GM23338 (cell line): ENCODE measurements around the gene SNAPC2. TPM values are rescaled to one million over a fixed set of nuclear protein-coding genes. Genes with fewer than 3 reads are reported as not detected.

Source experiments
- ATAC-seq: fragments of 200-7000 bp; cut with Tn5 transposase; 3 replicates; pipeline ENCODE4 v1.9.1; 2020
- DNase-seq: peaks from one replicate; pipeline ENCODE4 v3.0.0-alpha.2; 2015; ENCODE audit warnings: low spot score
- H2AFZ ChIP-seq: fragments of 200-600 bp; sonication (generic); 2 replicates; pipeline ENCODE4 v1.8.0; 2016; ENCODE audit warnings: antibody characterized with exemption, mild to moderate bottlenecking, moderate library complexity
- H3F3A ChIP-seq: fragments of 200-600 bp; sonication (generic); replicated peaks from 2 replicates; pipeline ENCODE4 v1.8.0; 2017; ENCODE audit warnings: antibody characterized with exemption, mixed run types, low read depth
- H3K27ac ChIP-seq: fragments of 200-600 bp; sonication (generic); 2 replicates; pipeline ENCODE4 v1.6.1; 2016; ENCODE audit warnings: low read depth
- H3K27me3 ChIP-seq: fragments of 200-600 bp; sonication (generic); 2 replicates; pipeline ENCODE4 v1.8.0; 2016; ENCODE audit warnings: mild to moderate bottlenecking, mixed run types, moderate library complexity; ENCODE audit not compliant: insufficient read depth
- H3K36me3 ChIP-seq: fragments of 200-600 bp; sonication (generic); 2 replicates; pipeline ENCODE4 v1.8.0; 2016; ENCODE audit warnings: mild to moderate bottlenecking; ENCODE audit not compliant: insufficient read depth
- H3K4me1 ChIP-seq: fragments of 200-600 bp; sonication (generic); 2 replicates; pipeline ENCODE4 v1.8.0; 2016; ENCODE audit warnings: mild to moderate bottlenecking, moderate library complexity; ENCODE audit not compliant: insufficient read depth
- H3K4me2 ChIP-seq: fragments of 200-600 bp; sonication (generic); 2 replicates; pipeline ENCODE4 v1.7.1; 2017; ENCODE audit warnings: mixed run types
- H3K4me3 ChIP-seq: fragments of 200-600 bp; sonication (generic); 2 replicates; pipeline ENCODE4 v1.6.1; 2016; ENCODE audit warnings: mixed run types
- H3K79me2 ChIP-seq: fragments of 200-600 bp; sonication (generic); replicated peaks from 2 replicates; pipeline ENCODE4 v1.8.0; 2017; ENCODE audit warnings: mild to moderate bottlenecking; ENCODE audit not compliant: insufficient read depth
- H3K9me2 ChIP-seq: fragments of 200-600 bp; sonication (generic); 2 replicates; pipeline ENCODE4 v1.8.0; 2017; ENCODE audit not compliant: insufficient read depth
- H4K20me1 ChIP-seq: fragments of 200-600 bp; sonication (generic); replicated peaks from 2 replicates; pipeline ENCODE4 v1.8.0; 2017; ENCODE audit warnings: mild to moderate bottlenecking; ENCODE audit not compliant: insufficient read depth
- H3K27ac Mint-ChIP-seq: 2 replicates; pipeline ENCODE4 v1.8.0; 2020; ENCODE audit warnings: inconsistent platforms, mild to moderate bottlenecking, moderate library complexity, mixed read lengths
- H3K27me3 Mint-ChIP-seq: 3 replicates; pipeline ENCODE4 v1.8.0; 2022; ENCODE audit warnings: low read depth, mild to moderate bottlenecking, moderate library complexity, mixed read lengths, inconsistent platforms; ENCODE audit not compliant: insufficient read depth, poor library complexity
- H3K36me3 Mint-ChIP-seq: 3 replicates; pipeline ENCODE4 v1.8.0; 2021; ENCODE audit warnings: low read depth, mild to moderate bottlenecking, inconsistent platforms, moderate library complexity, mixed read lengths
- H3K4me1 Mint-ChIP-seq: 3 replicates; pipeline ENCODE4 v1.8.0; 2020; ENCODE audit warnings: mild to moderate bottlenecking, inconsistent platforms, mixed read lengths
- H3K4me3 Mint-ChIP-seq: 3 replicates; pipeline ENCODE4 v1.8.0; 2021; ENCODE audit warnings: moderate library complexity, mild to moderate bottlenecking, inconsistent platforms, mixed read lengths
- H3K9me3 Mint-ChIP-seq: 3 replicates; pipeline ENCODE4 v1.8.0; 2020; ENCODE audit warnings: moderate library complexity, mild to moderate bottlenecking, inconsistent platforms, mixed read lengths
- CREB1 ChIP-seq: fragments of 250-450 bp; sonication (Bioruptor Pico); IDR thresholded peaks from 2 replicates; pipeline ENCODE4 v1.5.0; 2020; ENCODE audit warnings: low read depth, mild to moderate bottlenecking, moderate library complexity
- CTCF ChIP-seq, 2 experiments: fragments of 200-600 bp in 1 of 2; sonication (generic) in 1 of 2; conservative IDR thresholded peaks; 2 replicates each; pipeline versions ENCODE4 v1.5.1 to v1.6.1; 2016 to 2017; ENCODE audit warnings: antibody characterized with exemption in 2 of 2, low read depth in 2 of 2, mild to moderate bottlenecking in 2 of 2, moderate library complexity in 1 of 2
- EZH2 ChIP-seq: fragments of 200-600 bp; sonication (generic); IDR thresholded peaks from one replicate; pipeline ENCODE4 v1.8.0; 2017; ENCODE audit warnings: antibody characterized with exemption, mild to moderate bottlenecking, low read depth; ENCODE audit not compliant: unreplicated experiment
- EZH2phosphoT487 ChIP-seq: fragments of 200-600 bp; sonication (generic); IDR thresholded peaks from one replicate; pipeline ENCODE4 v1.8.1; 2018; ENCODE audit warnings: antibody characterized with exemption; ENCODE audit not compliant: unreplicated experiment
- JUNB ChIP-seq: IDR thresholded peaks from one replicate; pipeline ENCODE4 v1.6.1; 2016; ENCODE audit warnings: antibody characterized with exemption; ENCODE audit not compliant: unreplicated experiment
- NANOG ChIP-seq: IDR thresholded peaks from 2 replicates; pipeline ENCODE4 v1.6.1; 2016; ENCODE audit warnings: antibody characterized with exemption, borderline replicate concordance
- POLR2AphosphoS5 ChIP-seq: IDR thresholded peaks from 2 replicates; pipeline ENCODE4 v1.6.1; 2016; ENCODE audit warnings: antibody characterized with exemption, low read depth
- STAT1 ChIP-seq: IDR thresholded peaks from one replicate; pipeline ENCODE4 v1.6.1; 2016; ENCODE audit warnings: antibody characterized with exemption; ENCODE audit not compliant: unreplicated experiment
- ZNF114 ChIP-seq: fragments of 250-450 bp; sonication (Bioruptor Pico); IDR thresholded peaks from 2 replicates; pipeline ENCODE4 v1.5.0; 2020; ENCODE audit warnings: mild to moderate bottlenecking, moderate library complexity
- ZNF331 ChIP-seq: fragments of 250-450 bp; sonication (Bioruptor Pico); IDR thresholded peaks from 2 replicates; pipeline ENCODE4 v1.5.0; 2020; ENCODE audit warnings: low read depth, mild to moderate bottlenecking, moderate library complexity
- ZNF462 ChIP-seq: fragments of 250-450 bp; sonication (Bioruptor Pico); IDR thresholded peaks from 2 replicates; pipeline ENCODE4 v1.5.0; 2020; ENCODE audit warnings: mild to moderate bottlenecking, moderate library complexity
- polyA plus RNA-seq: library from polyadenylated mRNA; unstranded; fragments of >200 nt; fragmentation: Nextera tagmentation; extraction: Ambion mirVana; gene quantifications from 2 replicates; pipeline ENCODE4 v1.2.1, GENCODE V29; 2016
- total RNA-seq: library from RNA; depleted of rRNA; stranded (reverse); fragments of >200 nt; shearing (Covaris generic); gene quantifications from 2 replicates; pipeline ENCODE4 v1.2.3, GENCODE V29; 2014
- TF ChIP-seq, protein P1 (sequence below): IDR thresholded peaks from one replicate; pipeline ENCODE4 v1.6.1; 2018; ENCODE audit warnings: antibody characterized with exemption; ENCODE audit not compliant: unreplicated experiment
- TF ChIP-seq, protein P2 (sequence below): IDR thresholded peaks from 2 replicates; pipeline ENCODE4 v1.6.1; 2016; ENCODE audit warnings: antibody characterized with exemption

The SNAPC2 gene
- total and polyA plus RNA-seq, 2 experiments from 2014 or later, result 17.1 to 25.1 TPM

- Histone ChIP-seq H3K4me1 (no peaks in the 10 kb centered on the region), H3K9me2 (no peaks in the 10 kb centered on the region), H3F3A (peaks cover 18% of the 10 kb centered on the region), H3K79me2 (no peaks in the 10 kb centered on the region), H3K4me2 (no peak overlapping the region), H3K36me3 (peaks cover 22% of the 10 kb centered on the region; the same call in 1 of the 2 replicates), H3K4me3 (no peak overlapping the region), H3K27me3 (no peaks in the 10 kb centered on the region), H2AFZ (no peak overlapping the region), H3K27ac (no peak overlapping the region), H4K20me1 (peaks cover 6% of the 10 kb centered on the region; the same call in 1 of the 2 replicates)
- Mint-ChIP-seq H3K9me3 (no peaks in the 10 kb centered on the region), H3K4me3 (no peak overlapping the region), H3K4me1 (no peaks in the 10 kb centered on the region; the same call in 2 of the 3 replicates), H3K36me3 (peaks cover 72% of the 10 kb centered on the region), H3K27me3 (peaks cover 9% of the 10 kb centered on the region), H3K27ac (no peak overlapping the region)
- TF ChIP-seq, protein P1, sequence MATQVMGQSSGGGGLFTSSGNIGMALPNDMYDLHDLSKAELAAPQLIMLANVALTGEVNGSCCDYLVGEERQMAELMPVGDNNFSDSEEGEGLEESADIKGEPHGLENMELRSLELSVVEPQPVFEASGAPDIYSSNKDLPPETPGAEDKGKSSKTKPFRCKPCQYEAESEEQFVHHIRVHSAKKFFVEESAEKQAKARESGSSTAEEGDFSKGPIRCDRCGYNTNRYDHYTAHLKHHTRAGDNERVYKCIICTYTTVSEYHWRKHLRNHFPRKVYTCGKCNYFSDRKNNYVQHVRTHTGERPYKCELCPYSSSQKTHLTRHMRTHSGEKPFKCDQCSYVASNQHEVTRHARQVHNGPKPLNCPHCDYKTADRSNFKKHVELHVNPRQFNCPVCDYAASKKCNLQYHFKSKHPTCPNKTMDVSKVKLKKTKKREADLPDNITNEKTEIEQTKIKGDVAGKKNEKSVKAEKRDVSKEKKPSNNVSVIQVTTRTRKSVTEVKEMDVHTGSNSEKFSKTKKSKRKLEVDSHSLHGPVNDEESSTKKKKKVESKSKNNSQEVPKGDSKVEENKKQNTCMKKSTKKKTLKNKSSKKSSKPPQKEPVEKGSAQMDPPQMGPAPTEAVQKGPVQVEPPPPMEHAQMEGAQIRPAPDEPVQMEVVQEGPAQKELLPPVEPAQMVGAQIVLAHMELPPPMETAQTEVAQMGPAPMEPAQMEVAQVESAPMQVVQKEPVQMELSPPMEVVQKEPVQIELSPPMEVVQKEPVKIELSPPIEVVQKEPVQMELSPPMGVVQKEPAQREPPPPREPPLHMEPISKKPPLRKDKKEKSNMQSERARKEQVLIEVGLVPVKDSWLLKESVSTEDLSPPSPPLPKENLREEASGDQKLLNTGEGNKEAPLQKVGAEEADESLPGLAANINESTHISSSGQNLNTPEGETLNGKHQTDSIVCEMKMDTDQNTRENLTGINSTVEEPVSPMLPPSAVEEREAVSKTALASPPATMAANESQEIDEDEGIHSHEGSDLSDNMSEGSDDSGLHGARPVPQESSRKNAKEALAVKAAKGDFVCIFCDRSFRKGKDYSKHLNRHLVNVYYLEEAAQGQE, result no peak
- TF ChIP-seq POLR2AphosphoS5, result no peak
- TF ChIP-seq JUNB, result no peak
- TF ChIP-seq EZH2phosphoT487, result no peak
- TF ChIP-seq CREB1, result no peak
- TF ChIP-seq ZNF114 (CRISPR knock-in tag), result no peak
- no peak for TF ChIP-seq EZH2
- TF ChIP-seq NANOG, result no peak
- no peak for TF ChIP-seq STAT1
- no peak for TF ChIP-seq ZNF462 (CRISPR knock-in tag)
- no peak for TF ChIP-seq ZNF331 (CRISPR knock-in tag)
- no peak for TF ChIP-seq CTCF (conservative IDR thresholded peaks at IDR 0.05; ENCODE audit: low read depth in 2 of 2)
- TF ChIP-seq, protein P2, sequence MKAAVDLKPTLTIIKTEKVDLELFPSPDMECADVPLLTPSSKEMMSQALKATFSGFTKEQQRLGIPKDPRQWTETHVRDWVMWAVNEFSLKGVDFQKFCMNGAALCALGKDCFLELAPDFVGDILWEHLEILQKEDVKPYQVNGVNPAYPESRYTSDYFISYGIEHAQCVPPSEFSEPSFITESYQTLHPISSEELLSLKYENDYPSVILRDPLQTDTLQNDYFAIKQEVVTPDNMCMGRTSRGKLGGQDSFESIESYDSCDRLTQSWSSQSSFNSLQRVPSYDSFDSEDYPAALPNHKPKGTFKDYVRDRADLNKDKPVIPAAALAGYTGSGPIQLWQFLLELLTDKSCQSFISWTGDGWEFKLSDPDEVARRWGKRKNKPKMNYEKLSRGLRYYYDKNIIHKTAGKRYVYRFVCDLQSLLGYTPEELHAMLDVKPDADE, result no peak
- DNase-seq (no peak), ATAC-seq (no peak)
These were observed 12.3 kb downstream of the SNAPC2 start for GRCh38 chr19:7932276-7932929.
